ENCODE measurements around the gene PARN. TPM values are rescaled to one million over a fixed set of nuclear protein-coding genes. Genes with fewer than 3 reads are reported as not detected.

The PARN gene
- total and polyA plus RNA-seq, 8 donors, result 8.3 to 19.6 (median 14.1) TPM

- H3K36me3 ChIP-seq, result no peaks in the 10 kb centered on the region
- FAIRE-seq (no peak), ATAC-seq (no peak), DNase-seq (no peak)
- intact Hi-C loops (cut with DNase I), result no loop called here
- TF ChIP-seq CTCF (IDR thresholded peaks at IDR 0.05), result no peak
- H3K27ac ChIP-seq, result no peak overlapping the region
- H3K9me3 ChIP-seq, result no peaks in the 10 kb centered on the region
- peaks cover 0 to 6% (median 3%) of the 10 kb centered on the region in 3 donors for H3K4me1 ChIP-seq
- 93 to 100% methylated on average over 3 of the region's 3 CpGs for WGBS, 2 donors
- H3K4me3 ChIP-seq, result no peak overlapping the region
- H3K27me3 ChIP-seq, result no peaks in the 10 kb centered on the region
These were observed 210.2 kb downstream of the PARN start for GRCh38 chr16:14419817-14420216.

GRCh38 chr16:14418795-14419225 is 211.2 kb downstream of the PARN start:
- no peak for FAIRE-seq
- intact Hi-C loops (cut with DNase I), result no loop called here
- no peaks in the 10 kb centered on the region for H3K9me3 ChIP-seq
- peak; percentile 73 to 93 (median 88) for ATAC-seq
- peaks cover 0 to 6% (median 3%) of the 10 kb centered on the region in 3 donors for H3K4me1 ChIP-seq
- 23 to 30% methylated on average over 6 of the region's 6 CpGs for WGBS, 2 donors
- H3K4me3 ChIP-seq, result no peak overlapping the region
- DNase-seq, result peak in 3 of 6 donors; percentile 22 to 40 (median 24)
- TF ChIP-seq CTCF (IDR thresholded peaks at IDR 0.05), result no peak
- no peaks in the 10 kb centered on the region for H3K27me3 ChIP-seq
- no peaks in the 10 kb centered on the region for H3K36me3 ChIP-seq
- H3K27ac ChIP-seq, result peak overlapping the region in 3 of 4 donors; percentile 30 to 42 (median 37)

- no peak for DNase-seq
- no peaks in the 10 kb centered on the region for H3K36me3 ChIP-seq
- TF ChIP-seq CTCF (IDR thresholded peaks at IDR 0.05), result no peak
- peaks cover 0 to 6% (median 3%) of the 10 kb centered on the region in 3 donors for H3K4me1 ChIP-seq
- intact Hi-C loops (cut with DNase I), result no loop called here
- 95 to 96% methylated on average over 3 of the region's 3 CpGs for WGBS, 2 donors
- no peak overlapping the region for H3K27ac ChIP-seq
- no peaks in the 10 kb centered on the region for H3K27me3 ChIP-seq
- no peak overlapping the region for H3K4me3 ChIP-seq
- H3K9me3 ChIP-seq, result no peaks in the 10 kb centered on the region
- ATAC-seq, result no peak
- no peak for FAIRE-seq
These were observed 213.9 kb downstream of the PARN start for GRCh38 chr16:14416184-14416583.

- peaks cover 0 to 6% (median 3%) of the 10 kb centered on the region in 3 donors for H3K4me1 ChIP-seq
- no peak for DNase-seq
- 79 to 83% methylated on average over 7 of the region's 7 CpGs for WGBS, 2 donors
- H3K27me3 ChIP-seq, result no peaks in the 10 kb centered on the region
- no peak overlapping the region for H3K4me3 ChIP-seq
- intact Hi-C loops (cut with DNase I), result no loop called here
- ATAC-seq, result no peak
- no peak overlapping the region for H3K27ac ChIP-seq
- no peaks in the 10 kb centered on the region for H3K9me3 ChIP-seq
- H3K36me3 ChIP-seq, result no peaks in the 10 kb centered on the region
- TF ChIP-seq CTCF (IDR thresholded peaks at IDR 0.05), result no peak
- FAIRE-seq, result no peak
These were observed 214.8 kb downstream of the PARN start for GRCh38 chr16:14415291-14415690.

GRCh38 chr16:14409563-14409962 is 220.5 kb downstream of the PARN start:
- DNase-seq (no peak), ATAC-seq (peak in 2 of 4 donors; percentile 48 to 56), FAIRE-seq (no peak)
- TF ChIP-seq CTCF (IDR thresholded peaks at IDR 0.05), result no peak
- 80 to 83% methylated on average over 5 of the region's 5 CpGs for WGBS, 2 donors
- Histone ChIP-seq H3K27me3 (no peaks in the 10 kb centered on the region), H3K4me3 (no peak overlapping the region), H3K36me3 (no peaks in the 10 kb centered on the region), H3K4me1 (no peaks in the 10 kb centered on the region), H3K27ac (no peak overlapping the region), H3K9me3 (no peaks in the 10 kb centered on the region)
- intact Hi-C loops (cut with DNase I), result no loop called here
